GM23338 (cell line): Measurements from ENCODE around the gene ZMAT2. TPM values are rescaled to one million over a fixed set of nuclear protein-coding genes. Genes with fewer than 3 reads are reported as not detected.
"Not testable (repeated sequence)": the region's sequence is repeated elsewhere in the genome, so short reads cannot be mapped to it uniquely, and the experiment has no call there.

Experiments used
- ATAC-seq: fragments of 200-7000 bp; cut with Tn5 transposase; 3 replicates; pipeline ENCODE4 v1.9.1; 2020
- DNase-seq: peaks from one replicate; pipeline ENCODE4 v3.0.0-alpha.2; 2015; ENCODE audit warnings: low spot score
- H2AFZ ChIP-seq: fragments of 200-600 bp; sonication (generic); 2 replicates; pipeline ENCODE4 v1.8.0; 2016; ENCODE audit warnings: antibody characterized with exemption, mild to moderate bottlenecking, moderate library complexity
- H3F3A ChIP-seq: fragments of 200-600 bp; sonication (generic); replicated peaks from 2 replicates; pipeline ENCODE4 v1.8.0; 2017; ENCODE audit warnings: antibody characterized with exemption, mixed run types, low read depth
- H3K27ac ChIP-seq: fragments of 200-600 bp; sonication (generic); 2 replicates; pipeline ENCODE4 v1.6.1; 2016; ENCODE audit warnings: low read depth
- H3K27me3 ChIP-seq: fragments of 200-600 bp; sonication (generic); 2 replicates; pipeline ENCODE4 v1.8.0; 2016; ENCODE audit warnings: mild to moderate bottlenecking, mixed run types, moderate library complexity; ENCODE audit not compliant: insufficient read depth
- H3K36me3 ChIP-seq: fragments of 200-600 bp; sonication (generic); 2 replicates; pipeline ENCODE4 v1.8.0; 2016; ENCODE audit warnings: mild to moderate bottlenecking; ENCODE audit not compliant: insufficient read depth
- H3K4me1 ChIP-seq: fragments of 200-600 bp; sonication (generic); 2 replicates; pipeline ENCODE4 v1.8.0; 2016; ENCODE audit warnings: mild to moderate bottlenecking, moderate library complexity; ENCODE audit not compliant: insufficient read depth
- H3K4me2 ChIP-seq: fragments of 200-600 bp; sonication (generic); 2 replicates; pipeline ENCODE4 v1.7.1; 2017; ENCODE audit warnings: mixed run types
- H3K4me3 ChIP-seq: fragments of 200-600 bp; sonication (generic); 2 replicates; pipeline ENCODE4 v1.6.1; 2016; ENCODE audit warnings: mixed run types
- H3K79me2 ChIP-seq: fragments of 200-600 bp; sonication (generic); replicated peaks from 2 replicates; pipeline ENCODE4 v1.8.0; 2017; ENCODE audit warnings: mild to moderate bottlenecking; ENCODE audit not compliant: insufficient read depth
- H3K9me2 ChIP-seq: fragments of 200-600 bp; sonication (generic); 2 replicates; pipeline ENCODE4 v1.8.0; 2017; ENCODE audit not compliant: insufficient read depth
- H4K20me1 ChIP-seq: fragments of 200-600 bp; sonication (generic); replicated peaks from 2 replicates; pipeline ENCODE4 v1.8.0; 2017; ENCODE audit warnings: mild to moderate bottlenecking; ENCODE audit not compliant: insufficient read depth
- H3K27ac Mint-ChIP-seq: 2 replicates; pipeline ENCODE4 v1.8.0; 2020; ENCODE audit warnings: inconsistent platforms, mild to moderate bottlenecking, moderate library complexity, mixed read lengths
- H3K27me3 Mint-ChIP-seq: 3 replicates; pipeline ENCODE4 v1.8.0; 2022; ENCODE audit warnings: low read depth, mild to moderate bottlenecking, moderate library complexity, mixed read lengths, inconsistent platforms; ENCODE audit not compliant: insufficient read depth, poor library complexity
- H3K36me3 Mint-ChIP-seq: 3 replicates; pipeline ENCODE4 v1.8.0; 2021; ENCODE audit warnings: low read depth, mild to moderate bottlenecking, inconsistent platforms, moderate library complexity, mixed read lengths
- H3K4me1 Mint-ChIP-seq: 3 replicates; pipeline ENCODE4 v1.8.0; 2020; ENCODE audit warnings: mild to moderate bottlenecking, inconsistent platforms, mixed read lengths
- H3K4me3 Mint-ChIP-seq: 3 replicates; pipeline ENCODE4 v1.8.0; 2021; ENCODE audit warnings: moderate library complexity, mild to moderate bottlenecking, inconsistent platforms, mixed read lengths
- H3K9me3 Mint-ChIP-seq: 3 replicates; pipeline ENCODE4 v1.8.0; 2020; ENCODE audit warnings: moderate library complexity, mild to moderate bottlenecking, inconsistent platforms, mixed read lengths
- CREB1 ChIP-seq: fragments of 250-450 bp; sonication (Bioruptor Pico); IDR thresholded peaks from 2 replicates; pipeline ENCODE4 v1.5.0; 2020; ENCODE audit warnings: low read depth, mild to moderate bottlenecking, moderate library complexity
- EZH2 ChIP-seq: fragments of 200-600 bp; sonication (generic); IDR thresholded peaks from one replicate; pipeline ENCODE4 v1.8.0; 2017; ENCODE audit warnings: antibody characterized with exemption, mild to moderate bottlenecking, low read depth; ENCODE audit not compliant: unreplicated experiment
- EZH2phosphoT487 ChIP-seq: fragments of 200-600 bp; sonication (generic); IDR thresholded peaks from one replicate; pipeline ENCODE4 v1.8.1; 2018; ENCODE audit warnings: antibody characterized with exemption; ENCODE audit not compliant: unreplicated experiment
- JUNB ChIP-seq: IDR thresholded peaks from one replicate; pipeline ENCODE4 v1.6.1; 2016; ENCODE audit warnings: antibody characterized with exemption; ENCODE audit not compliant: unreplicated experiment
- NANOG ChIP-seq: IDR thresholded peaks from 2 replicates; pipeline ENCODE4 v1.6.1; 2016; ENCODE audit warnings: antibody characterized with exemption, borderline replicate concordance
- POLR2AphosphoS5 ChIP-seq: IDR thresholded peaks from 2 replicates; pipeline ENCODE4 v1.6.1; 2016; ENCODE audit warnings: antibody characterized with exemption, low read depth
- STAT1 ChIP-seq: IDR thresholded peaks from one replicate; pipeline ENCODE4 v1.6.1; 2016; ENCODE audit warnings: antibody characterized with exemption; ENCODE audit not compliant: unreplicated experiment
- ZNF114 ChIP-seq: fragments of 250-450 bp; sonication (Bioruptor Pico); IDR thresholded peaks from 2 replicates; pipeline ENCODE4 v1.5.0; 2020; ENCODE audit warnings: mild to moderate bottlenecking, moderate library complexity
- polyA plus RNA-seq: library from polyadenylated mRNA; unstranded; fragments of >200 nt; fragmentation: Nextera tagmentation; extraction: Ambion mirVana; gene quantifications from 2 replicates; pipeline ENCODE4 v1.2.1, GENCODE V29; 2016
- total RNA-seq: library from RNA; depleted of rRNA; stranded (reverse); fragments of >200 nt; shearing (Covaris generic); gene quantifications from 2 replicates; pipeline ENCODE4 v1.2.3, GENCODE V29; 2014
- TF ChIP-seq, protein P1 (sequence below): IDR thresholded peaks from one replicate; pipeline ENCODE4 v1.6.1; 2018; ENCODE audit warnings: antibody characterized with exemption; ENCODE audit not compliant: unreplicated experiment
- TF ChIP-seq, protein P2 (sequence below), 2 experiments: fragments of 200-600 bp in 1 of 2; sonication (generic) in 1 of 2; conservative IDR thresholded peaks; 2 replicates each; pipeline versions ENCODE4 v1.5.1 to v1.6.1; 2016 to 2017; ENCODE audit warnings: antibody characterized with exemption in 2 of 2, low read depth in 2 of 2, mild to moderate bottlenecking in 2 of 2, moderate library complexity in 1 of 2
- TF ChIP-seq, protein P3 (sequence below): IDR thresholded peaks from 2 replicates; pipeline ENCODE4 v1.6.1; 2016; ENCODE audit warnings: antibody characterized with exemption

The ZMAT2 gene
- total and polyA plus RNA-seq, 2 experiments from 2014 or later = 26.4 to 50.6 TPM

DNA sequence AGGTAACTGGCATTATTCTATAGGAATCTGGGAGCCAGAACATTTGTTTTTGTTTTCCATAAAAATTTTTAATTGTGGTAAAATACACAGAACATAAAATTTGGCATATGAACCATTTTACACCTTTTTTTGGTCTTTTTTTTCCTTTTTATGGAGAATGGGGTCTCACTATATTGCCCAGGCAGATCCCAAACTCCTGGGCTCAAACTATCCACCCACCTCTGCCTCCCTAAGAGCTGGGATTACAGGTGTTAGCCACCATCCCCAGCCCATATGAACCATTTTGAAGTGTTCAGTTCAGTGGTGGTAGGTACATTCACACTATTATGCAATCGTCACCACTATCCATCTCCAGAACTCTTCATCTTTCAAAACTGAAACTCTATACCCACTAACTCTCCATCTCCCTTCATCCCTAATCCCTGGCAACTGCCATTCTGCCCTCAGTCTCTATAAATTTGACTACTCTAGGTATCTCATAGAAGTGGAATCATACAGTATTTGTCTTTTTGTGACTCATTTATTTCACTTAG, 13.4 kb downstream of the ZMAT2 start:
- Histone ChIP-seq H2AFZ (no peak overlapping the region), H3K4me3 (no peak overlapping the region), H3K4me1 (no peaks in the 10 kb centered on the region), H3K27ac (no peak overlapping the region), H4K20me1 (no peaks in the 10 kb centered on the region), H3K36me3 (no peaks in the 10 kb centered on the region), H3K79me2 (no peaks in the 10 kb centered on the region), H3F3A (0 out of 2 replicates have a peak, but pooled peaks cover 6% of the 10 kb centered on the region), H3K9me2 (no peaks in the 10 kb centered on the region), H3K27me3 (no peaks in the 10 kb centered on the region), H3K4me2 (no peak overlapping the region)
- H3K4me3 Mint-ChIP-seq = no peak overlapping the region
- H3K4me1 Mint-ChIP-seq = 0 out of 3 replicates have a peak, but pooled peaks cover 2% of the 10 kb centered on the region
- ATAC-seq = no peak
- no peaks in the 10 kb centered on the region for H3K36me3 Mint-ChIP-seq
- TF ChIP-seq CREB1 (CRISPR knock-in tag) = no peak
- TF ChIP-seq, protein P1, sequence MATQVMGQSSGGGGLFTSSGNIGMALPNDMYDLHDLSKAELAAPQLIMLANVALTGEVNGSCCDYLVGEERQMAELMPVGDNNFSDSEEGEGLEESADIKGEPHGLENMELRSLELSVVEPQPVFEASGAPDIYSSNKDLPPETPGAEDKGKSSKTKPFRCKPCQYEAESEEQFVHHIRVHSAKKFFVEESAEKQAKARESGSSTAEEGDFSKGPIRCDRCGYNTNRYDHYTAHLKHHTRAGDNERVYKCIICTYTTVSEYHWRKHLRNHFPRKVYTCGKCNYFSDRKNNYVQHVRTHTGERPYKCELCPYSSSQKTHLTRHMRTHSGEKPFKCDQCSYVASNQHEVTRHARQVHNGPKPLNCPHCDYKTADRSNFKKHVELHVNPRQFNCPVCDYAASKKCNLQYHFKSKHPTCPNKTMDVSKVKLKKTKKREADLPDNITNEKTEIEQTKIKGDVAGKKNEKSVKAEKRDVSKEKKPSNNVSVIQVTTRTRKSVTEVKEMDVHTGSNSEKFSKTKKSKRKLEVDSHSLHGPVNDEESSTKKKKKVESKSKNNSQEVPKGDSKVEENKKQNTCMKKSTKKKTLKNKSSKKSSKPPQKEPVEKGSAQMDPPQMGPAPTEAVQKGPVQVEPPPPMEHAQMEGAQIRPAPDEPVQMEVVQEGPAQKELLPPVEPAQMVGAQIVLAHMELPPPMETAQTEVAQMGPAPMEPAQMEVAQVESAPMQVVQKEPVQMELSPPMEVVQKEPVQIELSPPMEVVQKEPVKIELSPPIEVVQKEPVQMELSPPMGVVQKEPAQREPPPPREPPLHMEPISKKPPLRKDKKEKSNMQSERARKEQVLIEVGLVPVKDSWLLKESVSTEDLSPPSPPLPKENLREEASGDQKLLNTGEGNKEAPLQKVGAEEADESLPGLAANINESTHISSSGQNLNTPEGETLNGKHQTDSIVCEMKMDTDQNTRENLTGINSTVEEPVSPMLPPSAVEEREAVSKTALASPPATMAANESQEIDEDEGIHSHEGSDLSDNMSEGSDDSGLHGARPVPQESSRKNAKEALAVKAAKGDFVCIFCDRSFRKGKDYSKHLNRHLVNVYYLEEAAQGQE = no peak
- peaks cover 4% of the 10 kb centered on the region; the same call in 1 of the 3 replicates for H3K9me3 Mint-ChIP-seq
- no peak overlapping the region for H3K27ac Mint-ChIP-seq
- peaks cover 8% of the 10 kb centered on the region for H3K27me3 Mint-ChIP-seq
- DNase-seq = no peak

DNA sequence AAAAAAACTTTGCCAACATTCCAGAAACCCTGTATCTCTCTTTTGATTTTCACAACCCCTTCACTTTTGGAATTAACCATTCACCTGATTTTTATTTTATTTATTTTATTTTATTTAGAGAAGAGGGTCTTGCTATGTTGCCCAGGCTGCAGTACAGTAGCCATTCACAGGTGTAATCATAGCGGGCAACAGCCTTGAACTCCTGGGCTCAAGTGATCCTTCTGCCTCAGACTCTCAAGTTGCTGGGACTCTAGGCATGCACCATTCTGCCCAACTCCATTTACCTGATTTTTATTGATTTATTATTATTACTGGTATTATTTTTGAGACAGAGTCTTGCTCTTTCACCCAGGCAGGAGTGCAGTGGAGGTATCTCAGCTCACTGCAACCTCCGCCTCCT, 16.0 kb downstream of the ZMAT2 start:
- not testable (repeated sequence) for H4K20me1 ChIP-seq, H3K36me3 Mint-ChIP-seq, H2AFZ ChIP-seq, H3K9me3 Mint-ChIP-seq, H3K4me3 Mint-ChIP-seq, H3F3A ChIP-seq, H3K27me3 Mint-ChIP-seq, H3K27me3 ChIP-seq, H3K79me2 ChIP-seq, H3K27ac Mint-ChIP-seq, ATAC-seq, H3K4me1 ChIP-seq, H3K9me2 ChIP-seq, DNase-seq, H3K4me1 Mint-ChIP-seq, H3K4me2 ChIP-seq, H3K36me3 ChIP-seq, H3K4me3 ChIP-seq, H3K27ac ChIP-seq

DNA sequence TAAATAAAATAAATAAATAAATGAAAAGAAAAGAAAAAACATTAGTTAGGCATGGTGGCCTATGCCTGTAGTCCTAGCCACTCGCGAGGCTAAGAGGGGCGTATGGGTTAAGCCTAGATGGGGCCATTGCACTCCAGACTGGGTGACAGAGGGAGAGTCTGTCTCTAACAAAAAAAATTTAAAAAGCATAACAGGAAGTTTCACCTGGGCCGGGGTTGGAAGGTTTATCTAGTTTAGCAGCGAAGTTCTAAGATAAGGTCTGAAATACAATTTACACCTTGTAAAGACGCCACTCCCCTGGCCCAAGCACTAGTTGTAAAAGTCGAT, 18.0 kb downstream of the ZMAT2 start:
- Histone ChIP-seq H3K27me3 (no peaks in the 10 kb centered on the region), H4K20me1 (no peaks in the 10 kb centered on the region), H3K9me2 (no peaks in the 10 kb centered on the region), H3K4me2 (no peak overlapping the region), H3K79me2 (no peaks in the 10 kb centered on the region), H3K36me3 (no peaks in the 10 kb centered on the region), H3K27ac (no peak overlapping the region), H2AFZ (peak overlapping the region; percentile 92), H3F3A (no peaks in the 10 kb centered on the region), H3K4me3 (no peak overlapping the region), H3K4me1 (no peaks in the 10 kb centered on the region)
- Mint-ChIP-seq H3K4me3 (no peak overlapping the region), H3K9me3 (peaks cover 4% of the 10 kb centered on the region; the same call in 1 of the 3 replicates), H3K4me1 (no peaks in the 10 kb centered on the region), H3K27me3 (no peaks in the 10 kb centered on the region), H3K36me3 (no peaks in the 10 kb centered on the region), H3K27ac (no peak overlapping the region)
- ATAC-seq (no peak), DNase-seq (no peak)
- TF ChIP-seq, protein P2, sequence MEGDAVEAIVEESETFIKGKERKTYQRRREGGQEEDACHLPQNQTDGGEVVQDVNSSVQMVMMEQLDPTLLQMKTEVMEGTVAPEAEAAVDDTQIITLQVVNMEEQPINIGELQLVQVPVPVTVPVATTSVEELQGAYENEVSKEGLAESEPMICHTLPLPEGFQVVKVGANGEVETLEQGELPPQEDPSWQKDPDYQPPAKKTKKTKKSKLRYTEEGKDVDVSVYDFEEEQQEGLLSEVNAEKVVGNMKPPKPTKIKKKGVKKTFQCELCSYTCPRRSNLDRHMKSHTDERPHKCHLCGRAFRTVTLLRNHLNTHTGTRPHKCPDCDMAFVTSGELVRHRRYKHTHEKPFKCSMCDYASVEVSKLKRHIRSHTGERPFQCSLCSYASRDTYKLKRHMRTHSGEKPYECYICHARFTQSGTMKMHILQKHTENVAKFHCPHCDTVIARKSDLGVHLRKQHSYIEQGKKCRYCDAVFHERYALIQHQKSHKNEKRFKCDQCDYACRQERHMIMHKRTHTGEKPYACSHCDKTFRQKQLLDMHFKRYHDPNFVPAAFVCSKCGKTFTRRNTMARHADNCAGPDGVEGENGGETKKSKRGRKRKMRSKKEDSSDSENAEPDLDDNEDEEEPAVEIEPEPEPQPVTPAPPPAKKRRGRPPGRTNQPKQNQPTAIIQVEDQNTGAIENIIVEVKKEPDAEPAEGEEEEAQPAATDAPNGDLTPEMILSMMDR (conservative IDR thresholded peaks at IDR 0.05; ENCODE audit: low read depth in 2 of 2) = no peak
- TF ChIP-seq EZH2 = no peak
- TF ChIP-seq, protein P3, sequence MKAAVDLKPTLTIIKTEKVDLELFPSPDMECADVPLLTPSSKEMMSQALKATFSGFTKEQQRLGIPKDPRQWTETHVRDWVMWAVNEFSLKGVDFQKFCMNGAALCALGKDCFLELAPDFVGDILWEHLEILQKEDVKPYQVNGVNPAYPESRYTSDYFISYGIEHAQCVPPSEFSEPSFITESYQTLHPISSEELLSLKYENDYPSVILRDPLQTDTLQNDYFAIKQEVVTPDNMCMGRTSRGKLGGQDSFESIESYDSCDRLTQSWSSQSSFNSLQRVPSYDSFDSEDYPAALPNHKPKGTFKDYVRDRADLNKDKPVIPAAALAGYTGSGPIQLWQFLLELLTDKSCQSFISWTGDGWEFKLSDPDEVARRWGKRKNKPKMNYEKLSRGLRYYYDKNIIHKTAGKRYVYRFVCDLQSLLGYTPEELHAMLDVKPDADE = no peak
- no peak for TF ChIP-seq STAT1
- no peak for TF ChIP-seq POLR2AphosphoS5
- no peak for TF ChIP-seq ZNF114
- TF ChIP-seq CREB1 (CRISPR knock-in tag) = no peak
- no peak for TF ChIP-seq JUNB
- no peak for TF ChIP-seq NANOG
- no peak for TF ChIP-seq EZH2phosphoT487
